Effector memory CD8-positive, alpha-beta T cell (primary cell): ENCODE results near the gene PEX14.
"Not testable (repeated sequence)": the region's sequence is repeated elsewhere in the genome, so short reads cannot be mapped to it uniquely, and the experiment has no call there.

ENCODE experiments used
- ATAC-seq: fragments of 150-1000 bp; cut with Tn5 transposase; replicated peaks from 2 replicates; pipeline ENCODE4 v1.10.0; 2021; ENCODE audit warnings: mild to moderate bottlenecking, moderate library complexity
- DNase-seq, 3 experiments: peaks; one replicate each; pipeline ENCODE4 v3.0.0; 2021
- H3K27ac Mint-ChIP-seq, 2 donors: one replicate each; pipeline ENCODE4 v1.8.0; 2022; ENCODE audit warnings: mild to moderate bottlenecking in 2 of 2, mixed read lengths in 2 of 2, moderate library complexity in 2 of 2
- H3K27me3 Mint-ChIP-seq, 2 donors: one replicate each; pipeline ENCODE4 v1.8.0; 2022; ENCODE audit warnings: mixed read lengths in 2 of 2
- H3K36me3 Mint-ChIP-seq: one replicate; pipeline ENCODE4 v1.8.0; 2022; ENCODE audit warnings: mild to moderate bottlenecking, moderate library complexity, mixed read lengths; ENCODE audit not compliant: insufficient read depth
- H3K4me1 Mint-ChIP-seq, 2 donors: one replicate each; pipeline ENCODE4 v1.8.0; 2022; ENCODE audit warnings: low read depth in 2 of 2, mixed read lengths in 2 of 2
- H3K4me3 Mint-ChIP-seq, 2 donors: one replicate each; pipeline ENCODE4 v1.8.0; 2022; ENCODE audit warnings: mild to moderate bottlenecking in 2 of 2, mixed read lengths in 2 of 2, moderate library complexity in 2 of 2
- H3K9me3 Mint-ChIP-seq, 2 donors: one replicate each; pipeline ENCODE4 v1.8.0; 2022; ENCODE audit warnings: mixed read lengths in 2 of 2

PEX14 gene

GRCh38 chr1:10438677-10439163 is 36.0 kb upstream of the PEX14 start:
- DNase-seq (no peak), ATAC-seq (no peak)
- H3K36me3 Mint-ChIP-seq, result peaks cover 2% of the 10 kb centered on the region
- no peak overlapping the region for H3K4me3 Mint-ChIP-seq
- H3K27me3 Mint-ChIP-seq, result no peaks in the 10 kb centered on the region
- no peaks in the 10 kb centered on the region for H3K4me1 Mint-ChIP-seq
- peak overlapping the region in 1 of 2 donors; percentile 36 for H3K27ac Mint-ChIP-seq
- no peaks in the 10 kb centered on the region for H3K9me3 Mint-ChIP-seq

GRCh38 chr1:10440305-10440704 is 34.4 kb upstream of the PEX14 start:
- H3K27ac Mint-ChIP-seq, result no peak overlapping the region
- H3K4me1 Mint-ChIP-seq, result no peaks in the 10 kb centered on the region
- ATAC-seq (no peak), DNase-seq (no peak)
- no peaks in the 10 kb centered on the region for H3K9me3 Mint-ChIP-seq
- no peak overlapping the region for H3K4me3 Mint-ChIP-seq
- H3K27me3 Mint-ChIP-seq, result no peaks in the 10 kb centered on the region
- peaks cover 2% of the 10 kb centered on the region for H3K36me3 Mint-ChIP-seq

GRCh38 chr1:10440794-10441193 is 34.0 kb upstream of the PEX14 start:
- DNase-seq (no peak), ATAC-seq (no peak)
- no peak overlapping the region for H3K4me3 Mint-ChIP-seq
- H3K9me3 Mint-ChIP-seq, result no peaks in the 10 kb centered on the region
- no peaks in the 10 kb centered on the region for H3K27me3 Mint-ChIP-seq
- no peak overlapping the region for H3K27ac Mint-ChIP-seq
- peaks cover 2% of the 10 kb centered on the region for H3K36me3 Mint-ChIP-seq
- H3K4me1 Mint-ChIP-seq, result no peaks in the 10 kb centered on the region

- Mint-ChIP-seq H3K27ac (no peak overlapping the region), H3K4me3 (no peak overlapping the region), H3K4me1 (peaks cover 1 to 6% of the 10 kb centered on the region in 2 donors)
Observed at GRCh38 chr1:10444248-10444647, 30.5 kb upstream of the PEX14 start.

GRCh38 chr1:10444795-10445397 is 29.9 kb upstream of the PEX14 start:
- no peak overlapping the region for H3K27ac Mint-ChIP-seq
- peaks cover 0 to 6% of the 10 kb centered on the region in 2 donors for H3K27me3 Mint-ChIP-seq
- H3K9me3 Mint-ChIP-seq, result no peaks in the 10 kb centered on the region
- peaks cover 2% of the 10 kb centered on the region for H3K36me3 Mint-ChIP-seq
- DNase-seq (no peak), ATAC-seq (no peak)
- H3K4me3 Mint-ChIP-seq, result no peak overlapping the region
- H3K4me1 Mint-ChIP-seq, result peaks cover 1 to 6% of the 10 kb centered on the region in 2 donors

More at GRCh38 chr1:10444248-10444647, 30.5 kb upstream of the PEX14 start:
- Mint-ChIP-seq H3K27me3 (no peaks in the 10 kb centered on the region), H3K9me3 (no peaks in the 10 kb centered on the region), H3K36me3 (peaks cover 2% of the 10 kb centered on the region)
- no peak for DNase-seq
- ATAC-seq, result no peak

GRCh38 chr1:10446790-10447422 is 27.8 kb upstream of the PEX14 start:
- Mint-ChIP-seq H3K27me3 (peaks cover 0 to 11% of the 10 kb centered on the region in 2 donors), H3K36me3 (peaks cover under 1% of the 10 kb centered on the region), H3K4me3 (no peak overlapping the region), H3K27ac (no peak overlapping the region), H3K9me3 (no peaks in the 10 kb centered on the region), H3K4me1 (peaks cover 1 to 6% of the 10 kb centered on the region in 2 donors)
- ATAC-seq (peak; percentile 41), DNase-seq (no peak)

- H3K9me3 Mint-ChIP-seq, result no peaks in the 10 kb centered on the region
- H3K36me3 Mint-ChIP-seq, result peaks cover 3% of the 10 kb centered on the region
- H3K4me3 Mint-ChIP-seq, result no peak within 1 kb of the TSS
Observed at GRCh38 chr1:10449751-10450150, 25.0 kb upstream of the PEX14 start, which contains the start of gene CORT. Gene CORT, plus strand, starts transcription at chr1:10450031. Its CDS starts 193 bp downstream, at chr1:10450224.

GRCh38 chr1:10450156-10450814 is 24.5 kb upstream of the PEX14 start:
- ATAC-seq, result no peak
- no peak overlapping the region for H3K27ac Mint-ChIP-seq
- DNase-seq, result no peak
- H3K9me3 Mint-ChIP-seq, result no peaks in the 10 kb centered on the region
- no peak overlapping the region for H3K4me3 Mint-ChIP-seq
- peaks cover 0 to 11% of the 10 kb centered on the region in 2 donors for H3K27me3 Mint-ChIP-seq
- peaks cover 3% of the 10 kb centered on the region for H3K36me3 Mint-ChIP-seq
- H3K4me1 Mint-ChIP-seq, result peaks cover 1 to 6% of the 10 kb centered on the region in 2 donors

More at GRCh38 chr1:10449751-10450150, 25.0 kb upstream of the PEX14 start, which contains the start of gene CORT:
- peaks cover 0 to 11% of the 10 kb centered on the region in 2 donors for H3K27me3 Mint-ChIP-seq
- H3K27ac Mint-ChIP-seq, result no peak within 1 kb of the TSS
- peaks cover 1 to 6% of the 10 kb centered on the region in 2 donors for H3K4me1 Mint-ChIP-seq
- no peak for DNase-seq
- ATAC-seq, result no peak

- peaks cover 1 to 6% of the 10 kb centered on the region in 2 donors for H3K4me1 Mint-ChIP-seq
Observed at GRCh38 chr1:10450836-10451235, 23.9 kb upstream of the PEX14 start.

GRCh38 chr1:10451287-10451686 is 23.5 kb upstream of the PEX14 start:
- ATAC-seq (no peak), DNase-seq (no peak)
- H3K36me3 Mint-ChIP-seq, result peaks cover 3% of the 10 kb centered on the region
- H3K4me3 Mint-ChIP-seq, result no peak overlapping the region
- peaks cover 1 to 6% of the 10 kb centered on the region in 2 donors for H3K4me1 Mint-ChIP-seq
- H3K27ac Mint-ChIP-seq, result no peak overlapping the region
- H3K27me3 Mint-ChIP-seq, result peaks cover 0 to 11% of the 10 kb centered on the region in 2 donors
- no peaks in the 10 kb centered on the region for H3K9me3 Mint-ChIP-seq

More at GRCh38 chr1:10450836-10451235, 23.9 kb upstream of the PEX14 start:
- no peaks in the 10 kb centered on the region for H3K9me3 Mint-ChIP-seq
- no peak overlapping the region for H3K27ac Mint-ChIP-seq
- ATAC-seq (no peak), DNase-seq (no peak)
- peaks cover 0 to 11% of the 10 kb centered on the region in 2 donors for H3K27me3 Mint-ChIP-seq
- H3K4me3 Mint-ChIP-seq, result no peak overlapping the region
- H3K36me3 Mint-ChIP-seq, result peaks cover 3% of the 10 kb centered on the region

- no peak overlapping the region for H3K4me3 Mint-ChIP-seq
- no peaks in the 10 kb centered on the region for H3K4me1 Mint-ChIP-seq
- ATAC-seq (no peak), DNase-seq (no peak)
- H3K27me3 Mint-ChIP-seq, result no peaks in the 10 kb centered on the region
- H3K36me3 Mint-ChIP-seq, result peaks cover 3% of the 10 kb centered on the region
- no peaks in the 10 kb centered on the region for H3K9me3 Mint-ChIP-seq
- H3K27ac Mint-ChIP-seq, result peak overlapping the region in 1 of 2 donors; percentile 38
Observed at GRCh38 chr1:10456048-10456447, 18.7 kb upstream of the PEX14 start.

GRCh38 chr1:10456661-10457060 is 18.1 kb upstream of the PEX14 start:
- DNase-seq (no peak), ATAC-seq (no peak)
- no peaks in the 10 kb centered on the region for H3K9me3 Mint-ChIP-seq
- H3K36me3 Mint-ChIP-seq, result peaks cover 3% of the 10 kb centered on the region
- H3K4me1 Mint-ChIP-seq, result no peaks in the 10 kb centered on the region
- H3K27me3 Mint-ChIP-seq, result no peaks in the 10 kb centered on the region
- H3K4me3 Mint-ChIP-seq, result no peak overlapping the region
- peak overlapping the region in 1 of 2 donors; percentile 15 for H3K27ac Mint-ChIP-seq

GRCh38 chr1:10457462-10457861 is 17.3 kb upstream of the PEX14 start:
- not testable (repeated sequence) for ATAC-seq, H3K36me3 Mint-ChIP-seq, H3K27me3 Mint-ChIP-seq, DNase-seq, H3K4me3 Mint-ChIP-seq, H3K9me3 Mint-ChIP-seq, H3K27ac Mint-ChIP-seq, H3K4me1 Mint-ChIP-seq
